HEK293 (cell line): ENCODE data around the gene MITD1.

Source experiments
- GLI4 ChIP-seq: fragments of 450-650 bp; formaldehyde crosslinking; IDR thresholded peaks from 2 replicates; pipeline ENCODE4 v1.5.1; 2016; ENCODE audit warnings: missing biosample characterization, missing genetic modification characterization
- HOXC10 ChIP-seq: sonication (generic); formaldehyde crosslinking; IDR thresholded peaks from 2 replicates; pipeline ENCODE4 v1.8.1; 2023; ENCODE audit warnings: mild to moderate bottlenecking, missing genetic modification reagents
- KLF16 ChIP-seq: fragments of 450-650 bp; formaldehyde crosslinking; IDR thresholded peaks from 2 replicates; pipeline ENCODE4 v1.5.1; 2017; ENCODE audit warnings: missing biosample characterization, missing genetic modification characterization
- KLF8 ChIP-seq: fragments of 450-650 bp; formaldehyde crosslinking; IDR thresholded peaks from 2 replicates; pipeline ENCODE4 v1.5.1; 2016; ENCODE audit warnings: missing biosample characterization, missing genetic modification characterization
- SP2 ChIP-seq: fragments of 450-650 bp; formaldehyde crosslinking; IDR thresholded peaks from 2 replicates; pipeline ENCODE4 v1.5.1; 2016; ENCODE audit warnings: missing biosample characterization, missing genetic modification characterization
- ZBTB8A ChIP-seq: fragments of 450-650 bp; formaldehyde crosslinking; IDR thresholded peaks from 2 replicates; pipeline ENCODE4 v1.5.1; 2016; ENCODE audit warnings: missing biosample characterization, missing genetic modification characterization
- ZFHX2 ChIP-seq: fragments of 450-650 bp; formaldehyde crosslinking; conservative IDR thresholded peaks from 2 replicates; pipeline ENCODE4 v1.5.1; 2016; ENCODE audit warnings: missing biosample characterization, missing genetic modification characterization
- ZIC2 ChIP-seq: fragments of 450-650 bp; formaldehyde crosslinking; IDR thresholded peaks from 2 replicates; pipeline ENCODE4 v1.5.1; 2016; ENCODE audit warnings: missing biosample characterization, missing genetic modification characterization
- ZNF133 ChIP-seq: fragments of 450-650 bp; formaldehyde crosslinking; IDR thresholded peaks from 2 replicates; pipeline ENCODE4 v1.5.1; 2016; ENCODE audit warnings: missing biosample characterization, missing genetic modification characterization
- ZNF24 ChIP-seq: fragments of 450-650 bp; formaldehyde crosslinking; IDR thresholded peaks from 2 replicates; pipeline ENCODE4 v1.5.1; 2016; ENCODE audit warnings: missing biosample characterization, missing genetic modification characterization
- ZNF248 ChIP-seq: fragments of 450-650 bp; formaldehyde crosslinking; IDR thresholded peaks from 2 replicates; pipeline ENCODE4 v1.5.1; 2017; ENCODE audit warnings: missing biosample characterization, missing genetic modification characterization
- ZNF335 ChIP-seq: fragments of 450-650 bp; formaldehyde crosslinking; conservative IDR thresholded peaks from 2 replicates; pipeline ENCODE4 v1.5.1; 2016; ENCODE audit warnings: missing biosample characterization, missing genetic modification characterization
- ZNF354C ChIP-seq: fragments of 450-650 bp; formaldehyde crosslinking; IDR thresholded peaks from 2 replicates; pipeline ENCODE4 v1.5.1; 2016; ENCODE audit warnings: missing biosample characterization, missing genetic modification characterization, low read depth, borderline replicate concordance
- ZNF398 ChIP-seq: fragments of 450-650 bp; formaldehyde crosslinking; IDR thresholded peaks from 2 replicates; pipeline ENCODE4 v1.5.1; 2017; ENCODE audit warnings: missing biosample characterization, missing genetic modification characterization
- ZNF510 ChIP-seq: fragments of 450-650 bp; formaldehyde crosslinking; IDR thresholded peaks from 2 replicates; pipeline ENCODE4 v1.5.1; 2018; ENCODE audit warnings: mild to moderate bottlenecking, missing genetic modification characterization, missing biosample characterization; ENCODE audit not compliant: insufficient replicate concordance
- ZNF558 ChIP-seq: fragments of 450-650 bp; formaldehyde crosslinking; IDR thresholded peaks from 2 replicates; pipeline ENCODE4 v1.5.1; 2016; ENCODE audit warnings: missing biosample characterization, missing genetic modification characterization
- ZNF600 ChIP-seq: fragments of 450-650 bp; formaldehyde crosslinking; IDR thresholded peaks from 2 replicates; pipeline ENCODE4 v1.5.1; 2016; ENCODE audit warnings: missing biosample characterization, missing genetic modification characterization
- ZNF610 ChIP-seq: fragments of 450-650 bp; formaldehyde crosslinking; IDR thresholded peaks from 2 replicates; pipeline ENCODE4 v1.5.1; 2016; ENCODE audit warnings: missing biosample characterization, missing genetic modification characterization, borderline replicate concordance
- ZNF639 ChIP-seq: fragments of 450-650 bp; formaldehyde crosslinking; IDR thresholded peaks from 2 replicates; pipeline ENCODE4 v1.5.1; 2016; ENCODE audit warnings: missing biosample characterization, missing genetic modification characterization
- ZSCAN23 ChIP-seq: fragments of 450-650 bp; formaldehyde crosslinking; IDR thresholded peaks from 2 replicates; pipeline ENCODE4 v1.5.1; 2016; ENCODE audit warnings: missing biosample characterization, missing genetic modification characterization
- ZSCAN30 ChIP-seq: fragments of 450-650 bp; IDR thresholded peaks from 2 replicates; pipeline ENCODE4 v1.5.1; 2018; ENCODE audit warnings: missing biosample characterization, mild to moderate bottlenecking, missing genetic modification characterization, moderate library complexity
- TF ChIP-seq, protein P1 (sequence below): fragments of 450-650 bp; formaldehyde crosslinking; optimal IDR thresholded peaks from 2 replicates; pipeline ENCODE3; 2016; ENCODE audit warnings: missing biosample characterization, mild to moderate bottlenecking, missing genetic modification characterization
- TF ChIP-seq, protein P2 (sequence below): fragments of 450-650 bp; formaldehyde crosslinking; conservative IDR thresholded peaks from 2 replicates; pipeline ENCODE4 v1.5.1; 2016; ENCODE audit warnings: low read depth, missing biosample characterization, missing genetic modification characterization
- TF ChIP-seq, protein P3 (sequence below): fragments of 450-650 bp; formaldehyde crosslinking; IDR thresholded peaks from 2 replicates; pipeline ENCODE4 v1.5.1; 2017; ENCODE audit warnings: missing biosample characterization, missing genetic modification characterization
- TF ChIP-seq, protein P4 (sequence below): fragments of 450-650 bp; formaldehyde crosslinking; IDR thresholded peaks from 2 replicates; pipeline ENCODE4 v1.5.1; 2016; ENCODE audit warnings: missing biosample characterization, missing genetic modification characterization
- TF ChIP-seq, protein P5 (sequence below): fragments of 450-650 bp; formaldehyde crosslinking; IDR thresholded peaks from 2 replicates; pipeline ENCODE4 v1.5.1; 2016; ENCODE audit warnings: missing biosample characterization, missing genetic modification characterization

The MITD1 gene

GRCh38 chr2:99180755-99181623, at the start of gene MITD1, which contains the start of gene MRPL30 (continued):
- TF ChIP-seq ZNF398 (tag by site-specific recombination): no peak
- TF ChIP-seq ZSCAN23 (tag by site-specific recombination): 0 out of 2 replicates have a peak, but pooled peaks have one; percentile 66
- no peak for TF ChIP-seq ZNF133
- TF ChIP-seq ZNF639 (tag by site-specific recombination): peak; percentile 89
- peak; percentile 98 for TF ChIP-seq KLF16 (tag by site-specific recombination)
- TF ChIP-seq, protein P1, sequence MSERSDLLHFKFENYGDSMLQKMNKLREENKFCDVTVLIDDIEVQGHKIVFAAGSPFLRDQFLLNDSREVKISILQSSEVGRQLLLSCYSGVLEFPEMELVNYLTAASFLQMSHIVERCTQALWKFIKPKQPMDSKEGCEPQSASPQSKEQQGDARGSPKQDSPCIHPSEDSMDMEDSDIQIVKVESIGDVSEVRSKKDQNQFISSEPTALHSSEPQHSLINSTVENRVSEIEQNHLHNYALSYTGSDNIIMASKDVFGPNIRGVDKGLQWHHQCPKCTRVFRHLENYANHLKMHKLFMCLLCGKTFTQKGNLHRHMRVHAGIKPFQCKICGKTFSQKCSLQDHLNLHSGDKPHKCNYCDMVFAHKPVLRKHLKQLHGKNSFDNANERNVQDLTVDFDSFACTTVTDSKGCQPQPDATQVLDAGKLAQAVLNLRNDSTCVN (tag by site-specific recombination): peak; percentile 46
- TF ChIP-seq, protein P2, sequence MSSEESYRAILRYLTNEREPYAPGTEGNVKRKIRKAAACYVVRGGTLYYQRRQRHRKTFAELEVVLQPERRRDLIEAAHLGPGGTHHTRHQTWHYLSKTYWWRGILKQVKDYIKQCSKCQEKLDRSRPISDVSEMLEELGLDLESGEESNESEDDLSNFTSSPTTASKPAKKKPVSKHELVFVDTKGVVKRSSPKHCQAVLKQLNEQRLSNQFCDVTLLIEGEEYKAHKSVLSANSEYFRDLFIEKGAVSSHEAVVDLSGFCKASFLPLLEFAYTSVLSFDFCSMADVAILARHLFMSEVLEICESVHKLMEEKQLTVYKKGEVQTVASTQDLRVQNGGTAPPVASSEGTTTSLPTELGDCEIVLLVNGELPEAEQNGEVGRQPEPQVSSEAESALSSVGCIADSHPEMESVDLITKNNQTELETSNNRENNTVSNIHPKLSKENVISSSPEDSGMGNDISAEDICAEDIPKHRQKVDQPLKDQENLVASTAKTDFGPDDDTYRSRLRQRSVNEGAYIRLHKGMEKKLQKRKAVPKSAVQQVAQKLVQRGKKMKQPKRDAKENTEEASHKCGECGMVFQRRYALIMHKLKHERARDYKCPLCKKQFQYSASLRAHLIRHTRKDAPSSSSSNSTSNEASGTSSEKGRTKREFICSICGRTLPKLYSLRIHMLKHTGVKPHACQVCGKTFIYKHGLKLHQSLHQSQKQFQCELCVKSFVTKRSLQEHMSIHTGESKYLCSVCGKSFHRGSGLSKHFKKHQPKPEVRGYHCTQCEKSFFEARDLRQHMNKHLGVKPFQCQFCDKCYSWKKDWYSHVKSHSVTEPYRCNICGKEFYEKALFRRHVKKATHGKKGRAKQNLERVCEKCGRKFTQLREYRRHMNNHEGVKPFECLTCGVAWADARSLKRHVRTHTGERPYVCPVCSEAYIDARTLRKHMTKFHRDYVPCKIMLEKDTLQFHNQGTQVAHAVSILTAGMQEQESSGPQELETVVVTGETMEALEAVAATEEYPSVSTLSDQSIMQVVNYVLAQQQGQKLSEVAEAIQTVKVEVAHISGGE (tag by site-specific recombination): peak; percentile 99
- peak; percentile 89 for TF ChIP-seq ZNF335 (tag by site-specific recombination)
- no peak for TF ChIP-seq ZNF354C (tag by site-specific recombination)
- peak; percentile 43; the same call in 1 of the 2 replicates for TF ChIP-seq ZNF610 (tag by site-specific recombination)
- TF ChIP-seq, protein P3, sequence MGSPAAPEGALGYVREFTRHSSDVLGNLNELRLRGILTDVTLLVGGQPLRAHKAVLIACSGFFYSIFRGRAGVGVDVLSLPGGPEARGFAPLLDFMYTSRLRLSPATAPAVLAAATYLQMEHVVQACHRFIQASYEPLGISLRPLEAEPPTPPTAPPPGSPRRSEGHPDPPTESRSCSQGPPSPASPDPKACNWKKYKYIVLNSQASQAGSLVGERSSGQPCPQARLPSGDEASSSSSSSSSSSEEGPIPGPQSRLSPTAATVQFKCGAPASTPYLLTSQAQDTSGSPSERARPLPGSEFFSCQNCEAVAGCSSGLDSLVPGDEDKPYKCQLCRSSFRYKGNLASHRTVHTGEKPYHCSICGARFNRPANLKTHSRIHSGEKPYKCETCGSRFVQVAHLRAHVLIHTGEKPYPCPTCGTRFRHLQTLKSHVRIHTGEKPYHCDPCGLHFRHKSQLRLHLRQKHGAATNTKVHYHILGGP (tag by site-specific recombination): peak; percentile 81; the same call in 1 of the 2 replicates
- peak; percentile 83 for TF ChIP-seq ZNF600 (tag by site-specific recombination)
- TF ChIP-seq ZNF24 (tag by site-specific recombination): peak; percentile 90
- peak; percentile 74; the same call in 1 of the 2 replicates for TF ChIP-seq KLF8 (tag by site-specific recombination)
- TF ChIP-seq, protein P4, sequence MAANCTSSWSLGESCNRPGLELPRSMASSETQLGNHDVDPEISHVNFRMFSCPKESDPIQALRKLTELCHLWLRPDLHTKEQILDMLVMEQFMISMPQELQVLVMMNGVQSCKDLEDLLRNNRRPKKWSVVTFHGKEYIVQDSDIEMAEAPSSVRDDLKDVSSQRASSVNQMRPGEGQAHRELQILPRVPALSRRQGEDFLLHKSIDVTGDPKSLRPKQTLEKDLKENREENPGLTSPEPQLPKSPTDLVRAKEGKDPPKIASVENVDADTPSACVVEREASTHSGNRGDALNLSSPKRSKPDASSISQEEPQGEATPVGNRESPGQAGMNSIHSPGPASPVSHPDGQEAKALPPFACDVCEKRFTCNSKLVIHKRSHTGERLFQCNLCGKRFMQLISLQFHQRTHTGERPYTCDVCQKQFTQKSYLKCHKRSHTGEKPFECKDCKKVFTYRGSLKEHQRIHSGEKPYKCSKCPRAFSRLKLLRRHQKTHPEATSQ: peak; percentile 76; the same call in 1 of the 2 replicates
- peak; percentile 69 for TF ChIP-seq SP2 (tag by site-specific recombination)
- TF ChIP-seq ZIC2 (tag by site-specific recombination): 0 out of 2 replicates have a peak, but pooled peaks have one; percentile 7
- TF ChIP-seq ZBTB8A (tag by site-specific recombination): peak; percentile 46; the same call in 1 of the 2 replicates
- TF ChIP-seq HOXC10 (CRISPR knock-in tag): no peak
- TF ChIP-seq, protein P5, sequence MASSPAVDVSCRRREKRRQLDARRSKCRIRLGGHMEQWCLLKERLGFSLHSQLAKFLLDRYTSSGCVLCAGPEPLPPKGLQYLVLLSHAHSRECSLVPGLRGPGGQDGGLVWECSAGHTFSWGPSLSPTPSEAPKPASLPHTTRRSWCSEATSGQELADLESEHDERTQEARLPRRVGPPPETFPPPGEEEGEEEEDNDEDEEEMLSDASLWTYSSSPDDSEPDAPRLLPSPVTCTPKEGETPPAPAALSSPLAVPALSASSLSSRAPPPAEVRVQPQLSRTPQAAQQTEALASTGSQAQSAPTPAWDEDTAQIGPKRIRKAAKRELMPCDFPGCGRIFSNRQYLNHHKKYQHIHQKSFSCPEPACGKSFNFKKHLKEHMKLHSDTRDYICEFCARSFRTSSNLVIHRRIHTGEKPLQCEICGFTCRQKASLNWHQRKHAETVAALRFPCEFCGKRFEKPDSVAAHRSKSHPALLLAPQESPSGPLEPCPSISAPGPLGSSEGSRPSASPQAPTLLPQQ (tag by site-specific recombination): peak; percentile 55; the same call in 1 of the 2 replicates
- no peak for TF ChIP-seq GLI4
- TF ChIP-seq ZSCAN30 (tag by site-specific recombination): peak; percentile 63
- TF ChIP-seq ZFHX2 (tag by site-specific recombination): peak; percentile 88
- peak; percentile 70; the same call in 1 of the 2 replicates for TF ChIP-seq ZNF558 (tag by site-specific recombination)
- no peak for TF ChIP-seq ZNF248 (tag by site-specific recombination)
- TF ChIP-seq ZNF510: no peak
